ENCODE measurements around the gene ATRN.

ATRN gene

DNA sequence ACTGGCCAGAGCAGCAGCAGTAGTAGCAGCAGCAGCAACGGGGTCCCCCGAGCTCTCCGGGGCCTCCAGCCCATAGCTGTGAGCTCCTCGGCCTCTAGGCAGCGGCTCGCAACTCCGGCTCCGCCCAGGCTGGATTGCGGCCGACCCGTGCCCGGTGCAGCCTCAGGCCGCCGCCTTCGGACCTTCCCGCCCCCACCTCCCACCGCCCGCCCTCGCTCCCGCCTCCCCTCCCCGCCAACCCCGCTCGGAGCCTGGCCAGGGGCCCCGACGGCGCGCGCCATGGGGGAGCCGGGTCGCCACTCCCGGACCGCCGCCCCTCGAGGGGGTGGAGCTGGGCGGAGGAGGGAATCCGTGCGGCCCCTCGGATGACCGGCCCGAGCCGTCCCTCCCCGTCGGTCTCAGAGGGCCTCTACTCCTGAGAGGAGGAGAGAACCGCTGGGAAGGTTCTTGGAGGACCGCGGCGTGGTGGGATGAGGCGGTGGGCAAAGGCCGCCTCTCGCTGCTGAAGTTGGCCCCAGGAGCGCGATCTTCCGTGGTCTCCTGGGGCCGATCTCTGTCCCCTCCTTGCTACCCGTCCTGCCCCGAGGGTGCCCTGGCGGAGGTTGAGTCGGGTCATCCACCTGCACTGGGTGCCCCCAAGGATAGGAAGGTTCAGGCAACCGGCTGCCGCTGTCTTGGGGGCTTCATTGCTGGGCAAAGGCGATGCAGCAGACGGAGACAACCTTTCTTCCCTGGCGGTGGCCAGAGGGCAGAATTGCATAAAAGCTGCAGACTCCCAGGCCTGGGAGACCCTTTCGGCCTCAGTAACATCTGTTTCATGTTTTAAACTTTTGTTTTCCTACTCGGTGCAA lies 211.3 kb downstream of the ATRN start, which contains the start of gene ADAM33:
ADAM33 (minus strand) TSS at position 80 of the 851 bp plus-strand sequence; CDS start at position 74, 6 bp downstream.
- no peak for TF ChIP-seq SP1 (IDR thresholded peaks at IDR 0.05)
- TF ChIP-seq, protein P1, sequence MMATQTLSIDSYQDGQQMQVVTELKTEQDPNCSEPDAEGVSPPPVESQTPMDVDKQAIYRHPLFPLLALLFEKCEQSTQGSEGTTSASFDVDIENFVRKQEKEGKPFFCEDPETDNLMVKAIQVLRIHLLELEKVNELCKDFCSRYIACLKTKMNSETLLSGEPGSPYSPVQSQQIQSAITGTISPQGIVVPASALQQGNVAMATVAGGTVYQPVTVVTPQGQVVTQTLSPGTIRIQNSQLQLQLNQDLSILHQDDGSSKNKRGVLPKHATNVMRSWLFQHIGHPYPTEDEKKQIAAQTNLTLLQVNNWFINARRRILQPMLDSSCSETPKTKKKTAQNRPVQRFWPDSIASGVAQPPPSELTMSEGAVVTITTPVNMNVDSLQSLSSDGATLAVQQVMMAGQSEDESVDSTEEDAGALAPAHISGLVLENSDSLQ (IDR thresholded peaks at IDR 0.05): no peak
- no peak for TF ChIP-seq HDGF (IDR thresholded peaks at IDR 0.05; ENCODE audit: borderline replicate concordance)
- TF ChIP-seq BHLHE40 (IDR thresholded peaks at IDR 0.05; ENCODE audit: borderline replicate concordance): no peak
- no peak for TF ChIP-seq ZNF384 (IDR thresholded peaks at IDR 0.05)
- TF ChIP-seq L3MBTL2 (conservative IDR thresholded peaks at IDR 0.05): no peak
- no peak for TF ChIP-seq FOXK2 (IDR thresholded peaks at IDR 0.05)
- no peak for TF ChIP-seq NFRKB (IDR thresholded peaks at IDR 0.05)
- no peak for TF ChIP-seq FOXM1 (IDR thresholded peaks at IDR 0.05; ENCODE audit: borderline replicate concordance)
- TF ChIP-seq SUZ12 (IDR thresholded peaks at IDR 0.05): no peak
- no peak for TF ChIP-seq CTBP1 (IDR thresholded peaks at IDR 0.05; ENCODE audit: borderline replicate concordance)
- no peak for TF ChIP-seq LEF1 (IDR thresholded peaks at IDR 0.05; ENCODE audit: borderline replicate concordance)
- TF ChIP-seq ELF4 (IDR thresholded peaks at IDR 0.05): no peak
- no peak for TF ChIP-seq TARDBP (IDR thresholded peaks at IDR 0.05)
- TF ChIP-seq FOXA1 (IDR thresholded peaks at IDR 0.05): no peak
- no peak for TF ChIP-seq ARNT (IDR thresholded peaks at IDR 0.05)
- CTCF ChIA-PET: no interaction called here
- POLR2A ChIA-PET: no interaction called here
- no peak for DNase-seq (ENCODE audit: extremely low spot score)

DNA sequence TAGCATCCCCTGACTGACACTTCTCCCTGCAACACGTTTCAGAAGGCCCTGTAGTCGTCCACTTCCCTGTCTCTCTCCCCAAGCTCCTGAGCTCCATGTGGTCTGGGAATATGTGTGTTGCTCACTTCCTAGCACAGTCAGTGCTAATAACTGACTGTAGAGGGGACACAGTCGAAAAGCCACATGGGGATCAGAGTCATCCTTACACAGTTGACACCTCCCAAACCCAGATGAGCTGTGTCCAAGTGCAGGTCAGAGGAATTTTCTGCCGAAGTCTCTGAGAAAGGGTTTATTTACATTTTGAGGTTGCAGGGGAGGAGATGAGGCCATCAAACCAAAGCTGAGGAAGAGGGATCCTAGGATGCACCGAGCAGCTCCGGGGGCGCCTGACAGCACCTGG lies 214.5 kb downstream of the ATRN start:
- TF ChIP-seq BHLHE40 (IDR thresholded peaks at IDR 0.05; ENCODE audit: borderline replicate concordance): no peak
- no peak for TF ChIP-seq FOXM1 (IDR thresholded peaks at IDR 0.05; ENCODE audit: borderline replicate concordance)
- TF ChIP-seq HDGF (IDR thresholded peaks at IDR 0.05; ENCODE audit: borderline replicate concordance): no peak
- TF ChIP-seq FOXA1 (IDR thresholded peaks at IDR 0.05): no peak
- TF ChIP-seq ZNF384 (IDR thresholded peaks at IDR 0.05): no peak
- TF ChIP-seq SUZ12 (IDR thresholded peaks at IDR 0.05): no peak
- TF ChIP-seq, protein P1 (IDR thresholded peaks at IDR 0.05): no peak
- no peak for TF ChIP-seq SP1 (IDR thresholded peaks at IDR 0.05)
- no peak for TF ChIP-seq L3MBTL2 (conservative IDR thresholded peaks at IDR 0.05)
- TF ChIP-seq ARNT (IDR thresholded peaks at IDR 0.05): no peak
- no peak for TF ChIP-seq CTBP1 (IDR thresholded peaks at IDR 0.05; ENCODE audit: borderline replicate concordance)
- no peak for TF ChIP-seq LEF1 (IDR thresholded peaks at IDR 0.05; ENCODE audit: borderline replicate concordance)
- TF ChIP-seq NFRKB (IDR thresholded peaks at IDR 0.05): no peak
- TF ChIP-seq TARDBP (IDR thresholded peaks at IDR 0.05): no peak
- TF ChIP-seq ELF4 (IDR thresholded peaks at IDR 0.05): no peak
- no peak for TF ChIP-seq FOXK2 (IDR thresholded peaks at IDR 0.05)
- no peak for DNase-seq (ENCODE audit: extremely low spot score)
- CTCF ChIA-PET: no interaction called here
- POLR2A ChIA-PET: no interaction called here

DNA sequence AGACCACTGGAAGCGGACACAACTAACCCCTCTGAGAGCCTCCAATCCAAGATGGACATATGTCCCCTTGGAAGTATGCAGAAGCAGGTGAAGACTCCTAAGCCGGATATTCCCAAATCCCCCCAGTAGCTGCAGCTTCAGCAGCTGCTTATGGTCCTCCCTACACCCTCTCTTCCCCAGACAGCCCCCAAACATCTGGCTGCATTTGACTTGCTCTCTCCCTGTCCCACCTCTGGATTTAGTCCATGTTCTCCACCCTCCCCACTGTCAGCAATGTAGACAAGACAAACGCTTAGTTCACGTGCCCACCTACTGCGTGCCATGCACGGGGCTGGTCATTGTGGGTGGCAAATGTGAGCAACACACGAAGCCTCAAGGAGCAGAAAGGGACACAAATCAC lies 215.6 kb downstream of the ATRN start:
- CTCF ChIA-PET: interaction anchor here (1.6 to 1.7 kb wide), 2 partner anchors 10 to 24 kb away, joined by 7 to 8 read pairs; no protein-coding TSS in a partner anchor
- POLR2A ChIA-PET: no interaction called here

DNA sequence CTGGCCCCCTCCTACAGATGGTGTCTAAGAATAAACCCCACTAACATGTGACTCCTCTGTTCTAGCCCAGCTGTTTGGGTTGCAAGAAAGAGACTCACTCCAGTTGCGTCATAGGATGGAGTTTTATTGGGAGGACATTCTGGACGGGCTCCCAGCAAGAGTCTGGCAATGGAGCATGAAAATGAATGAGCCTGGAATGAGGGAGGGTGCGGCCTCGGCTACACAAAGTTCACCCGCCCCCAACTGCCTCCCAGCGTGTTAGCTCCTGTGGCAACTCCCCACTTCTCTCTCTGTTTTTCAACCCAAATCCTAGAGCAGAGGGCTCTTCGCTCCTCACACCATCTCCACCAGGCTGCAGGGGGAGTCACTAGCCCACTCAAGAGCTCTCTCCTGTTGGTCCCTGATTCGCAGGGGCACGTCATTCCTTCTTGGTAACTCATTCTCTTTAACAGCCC lies 216.1 kb downstream of the ATRN start:
- ChIA-PET POLR2A (no interaction called here), CTCF (interaction anchor here (1.6 to 1.7 kb wide), 2 partner anchors 10 to 24 kb away, joined by 7 to 8 read pairs; no protein-coding TSS in a partner anchor)
- no peak for TF ChIP-seq FOXA1 (IDR thresholded peaks at IDR 0.05)
- TF ChIP-seq L3MBTL2 (conservative IDR thresholded peaks at IDR 0.05): no peak
- no peak for TF ChIP-seq LEF1 (IDR thresholded peaks at IDR 0.05; ENCODE audit: borderline replicate concordance)
- TF ChIP-seq BHLHE40 (IDR thresholded peaks at IDR 0.05; ENCODE audit: borderline replicate concordance): no peak
- no peak for TF ChIP-seq SP1 (IDR thresholded peaks at IDR 0.05)
- no peak for TF ChIP-seq ELF4 (IDR thresholded peaks at IDR 0.05)
- TF ChIP-seq SUZ12 (IDR thresholded peaks at IDR 0.05): no peak
- TF ChIP-seq, protein P1 (IDR thresholded peaks at IDR 0.05): no peak
- TF ChIP-seq TARDBP (IDR thresholded peaks at IDR 0.05): no peak
- no peak for TF ChIP-seq ARNT (IDR thresholded peaks at IDR 0.05)
- TF ChIP-seq FOXK2 (IDR thresholded peaks at IDR 0.05): no peak
- TF ChIP-seq FOXM1 (IDR thresholded peaks at IDR 0.05; ENCODE audit: borderline replicate concordance): no peak
- no peak for TF ChIP-seq NFRKB (IDR thresholded peaks at IDR 0.05)
- no peak for TF ChIP-seq HDGF (IDR thresholded peaks at IDR 0.05; ENCODE audit: borderline replicate concordance)
- TF ChIP-seq CTBP1 (IDR thresholded peaks at IDR 0.05; ENCODE audit: borderline replicate concordance): no peak
- no peak for TF ChIP-seq ZNF384 (IDR thresholded peaks at IDR 0.05)
- no peak for DNase-seq (ENCODE audit: extremely low spot score)

More for the DNA sequence above, 215.6 kb downstream of the ATRN start:
- DNase-seq (ENCODE audit: extremely low spot score): no peak
- TF ChIP-seq, protein P1 (IDR thresholded peaks at IDR 0.05): no peak
- TF ChIP-seq HDGF (IDR thresholded peaks at IDR 0.05; ENCODE audit: borderline replicate concordance): no peak
- TF ChIP-seq FOXK2 (IDR thresholded peaks at IDR 0.05): no peak
- no peak for TF ChIP-seq NFRKB (IDR thresholded peaks at IDR 0.05)
- TF ChIP-seq FOXA1 (IDR thresholded peaks at IDR 0.05): no peak
- TF ChIP-seq TARDBP (IDR thresholded peaks at IDR 0.05): no peak
- no peak for TF ChIP-seq FOXM1 (IDR thresholded peaks at IDR 0.05; ENCODE audit: borderline replicate concordance)
- no peak for TF ChIP-seq CTBP1 (IDR thresholded peaks at IDR 0.05; ENCODE audit: borderline replicate concordance)
- TF ChIP-seq BHLHE40 (IDR thresholded peaks at IDR 0.05; ENCODE audit: borderline replicate concordance): no peak
